ENCODE data around the gene RPRD2.
A peak's percentile ranks its signal among the peaks of the same experiment; 100 is the strongest.
"Not testable (repeated sequence)": the region's sequence is repeated elsewhere in the genome, so short reads cannot be mapped to it uniquely, and the experiment has no call there.

RPRD2 gene

DNA sequence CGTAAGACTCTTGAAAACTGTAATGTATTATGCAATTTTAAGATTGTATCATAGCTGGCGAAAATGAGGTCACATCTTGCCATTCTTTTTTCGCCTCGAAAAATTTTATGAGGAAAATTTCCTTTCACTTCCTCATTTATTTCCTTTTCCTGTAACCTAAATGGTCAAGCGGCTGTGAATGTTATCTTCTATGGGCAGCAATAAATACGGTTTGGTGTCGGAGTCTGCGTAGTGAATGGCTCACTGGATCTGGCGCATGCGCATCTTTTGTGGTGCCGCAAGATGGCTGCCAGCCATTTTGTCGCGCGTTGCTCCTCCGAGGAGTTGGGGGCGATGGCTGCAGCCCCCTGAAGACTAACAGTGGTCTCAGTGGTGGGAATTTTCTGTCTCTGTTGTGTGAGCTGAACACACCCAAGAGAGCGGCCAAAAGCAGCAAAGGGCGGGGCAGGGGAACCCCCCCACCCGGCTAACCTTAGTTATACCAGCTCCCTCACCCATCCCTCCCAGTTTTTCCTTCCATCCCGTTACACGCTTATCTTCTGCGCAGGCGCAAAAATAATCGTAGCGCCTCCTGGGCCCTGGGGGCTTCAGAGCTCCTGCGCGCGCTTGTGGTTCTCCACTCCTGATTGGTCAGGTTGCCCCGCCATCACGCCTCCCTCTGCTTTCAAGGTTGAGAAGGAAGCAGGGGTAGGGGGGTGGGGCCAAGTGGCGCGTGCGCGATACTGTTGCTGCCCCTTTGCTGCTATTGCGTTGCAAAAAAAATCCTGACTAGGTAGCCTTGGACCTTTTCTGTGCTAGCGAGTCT lies at the start of gene RPRD2:
RPRD2 (plus strand) TSS at position 722 of the 805 bp plus-strand sequence. CDS start 568 bp downstream, outside the sequence.
- peak; percentile 97 for DNase-seq

GRCh38 chr1:150314691-150315090 lies 49.3 kb upstream of the RPRD2 start:
- not testable (repeated sequence) for DNase-seq

DNA sequence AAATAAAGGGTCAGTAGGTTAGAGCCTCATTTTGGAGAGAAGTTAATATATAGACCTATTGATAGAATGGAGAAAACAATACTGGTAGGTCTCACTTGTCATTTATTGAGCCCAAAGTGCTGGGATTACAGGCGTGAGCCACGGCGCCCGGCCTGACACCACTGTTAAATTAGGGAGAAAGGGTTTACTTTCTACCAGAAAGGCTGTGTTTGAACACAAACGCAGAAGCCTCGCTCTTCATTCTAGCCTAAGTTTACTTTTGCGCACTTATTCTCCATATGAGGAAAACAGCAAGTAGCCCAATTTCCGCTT lies 43.3 kb upstream of the RPRD2 start:
- DNase-seq: no peak

DNA sequence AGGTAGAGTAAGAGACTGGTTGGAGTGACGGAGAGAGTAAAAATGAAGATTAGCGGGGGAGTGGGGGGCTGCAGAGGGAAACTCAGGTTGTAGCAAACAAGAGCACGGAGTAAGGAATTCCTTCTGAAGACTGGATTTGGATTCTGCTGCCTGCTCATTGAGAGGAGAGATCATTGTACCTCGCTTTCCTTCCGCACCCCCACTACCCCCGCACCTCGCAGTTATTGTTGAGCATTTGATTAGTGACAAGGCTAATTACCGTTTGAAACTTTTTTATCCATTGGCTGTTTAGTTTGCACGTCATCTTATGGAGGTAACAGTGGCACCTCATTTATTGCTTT lies 42.2 kb upstream of the RPRD2 start:
- DNase-seq: no peak

DNA sequence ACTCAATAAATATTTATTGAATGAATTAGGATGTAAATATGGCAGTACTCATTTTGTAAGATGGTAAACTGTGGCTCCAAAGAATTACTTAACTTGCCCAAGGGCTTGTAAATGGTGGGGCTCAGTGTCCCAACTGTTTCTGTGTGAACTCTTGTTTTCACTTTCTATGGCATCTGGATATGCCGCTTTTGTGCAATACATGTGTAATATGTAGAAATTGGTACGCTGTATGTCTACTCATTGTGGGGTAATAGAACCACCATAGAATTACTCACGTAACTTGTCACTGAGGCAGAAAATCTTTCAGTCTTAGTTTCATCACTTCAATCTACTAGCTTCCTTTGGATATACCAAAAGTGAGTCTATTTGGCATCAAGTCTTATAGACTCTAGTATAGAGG lies 41.6 kb upstream of the RPRD2 start:
- no peak for DNase-seq

GRCh38 chr1:150332651-150333290 lies 31.2 kb upstream of the RPRD2 start:
- DNase-seq: no peak

DNA sequence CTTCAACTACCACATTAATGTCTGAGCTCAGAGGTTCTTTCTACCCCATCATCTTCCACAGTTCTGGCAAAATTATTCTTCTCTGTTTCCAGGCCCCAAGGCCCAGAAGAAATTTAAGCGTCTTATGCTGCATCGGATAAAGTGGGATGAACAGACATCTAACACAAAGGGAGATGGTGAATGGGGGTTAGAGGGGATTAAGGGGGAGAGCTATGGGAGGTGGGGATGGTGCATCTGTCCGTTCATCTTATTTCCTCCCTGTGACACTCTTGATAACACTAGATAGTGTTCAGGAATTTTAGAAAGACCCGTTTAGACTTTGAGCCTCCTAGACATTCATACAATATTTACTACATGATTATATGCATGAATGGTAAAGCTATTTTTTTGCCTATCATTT lies 17.6 kb upstream of the RPRD2 start:
- DNase-seq: no peak

DNA sequence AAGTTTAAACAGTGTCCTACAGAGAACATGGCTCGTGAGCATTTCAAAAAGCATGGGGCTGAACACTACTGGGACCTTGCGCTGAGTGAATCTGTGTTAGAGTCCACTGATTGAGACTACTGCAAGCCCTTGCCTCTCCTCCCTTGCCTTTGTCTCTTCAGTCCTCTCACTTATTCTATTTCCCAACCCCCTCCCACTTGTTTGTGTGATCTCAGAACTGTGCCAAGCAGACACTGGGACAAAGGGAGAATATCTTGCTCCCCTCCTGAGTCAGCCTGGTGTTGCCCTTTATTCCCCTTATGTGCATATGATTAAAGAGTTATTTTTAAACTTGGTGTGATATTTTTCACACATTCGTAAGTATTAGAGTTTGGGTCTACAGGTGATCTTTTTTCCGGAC lies 11.1 kb upstream of the RPRD2 start:
- no peak for DNase-seq

GRCh38 chr1:150362721-150363425 lies 1.1 kb upstream of the RPRD2 start:
- DNase-seq: no peak

- DNase-seq: peak; percentile 75
Observed at GRCh38 chr1:150364231-150365003, 470 bp downstream of the RPRD2 start.

- DNase-seq: no peak
Observed at GRCh38 chr1:150365941-150366340, 2.0 kb downstream of the RPRD2 start.

DNA sequence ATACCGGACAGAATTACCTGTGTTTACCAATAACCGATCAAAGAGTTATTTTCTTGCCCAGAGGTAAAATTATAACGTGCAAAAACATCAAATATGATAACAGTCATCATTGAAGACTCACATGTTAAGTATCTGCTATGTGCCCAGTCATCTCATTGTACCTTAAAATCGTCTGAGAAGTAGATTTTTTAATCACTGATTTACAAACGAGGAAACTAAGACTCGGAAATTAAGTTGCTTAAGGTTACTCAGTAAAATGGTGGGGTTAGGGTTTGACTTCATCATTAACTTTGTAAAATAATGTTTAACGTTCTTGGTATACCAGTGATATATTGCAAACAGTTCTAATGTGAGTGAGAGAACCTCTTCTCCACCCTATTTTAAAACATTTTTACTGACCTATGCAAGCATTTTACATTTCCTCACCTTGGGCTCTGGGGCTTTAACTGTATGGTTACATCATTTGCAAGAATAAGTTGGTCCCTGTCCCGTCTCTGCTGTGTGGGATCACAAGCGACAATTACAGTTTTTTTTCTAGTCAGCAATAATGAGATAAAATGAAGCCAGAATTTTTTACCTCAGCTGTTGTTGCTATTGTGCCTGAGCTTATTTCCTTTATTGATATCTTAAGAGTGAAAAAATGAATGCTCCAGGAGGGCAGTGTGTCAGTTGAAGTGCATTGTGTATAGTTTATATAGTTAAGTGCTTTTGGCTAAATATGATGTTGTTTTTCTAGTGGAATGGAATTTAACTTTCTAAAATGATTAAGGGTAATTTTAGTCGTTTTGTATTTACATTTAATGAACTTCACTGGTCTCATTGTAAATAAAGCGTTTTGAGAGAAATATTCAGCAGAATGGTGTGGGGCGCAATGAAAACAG lies 2.7 kb downstream of the RPRD2 start:
- DNase-seq: no peak

GRCh38 chr1:150371110-150371509 lies 7.2 kb downstream of the RPRD2 start:
- no peak for DNase-seq

- no peak for DNase-seq
Observed at GRCh38 chr1:150372580-150372979, 8.6 kb downstream of the RPRD2 start.

DNA sequence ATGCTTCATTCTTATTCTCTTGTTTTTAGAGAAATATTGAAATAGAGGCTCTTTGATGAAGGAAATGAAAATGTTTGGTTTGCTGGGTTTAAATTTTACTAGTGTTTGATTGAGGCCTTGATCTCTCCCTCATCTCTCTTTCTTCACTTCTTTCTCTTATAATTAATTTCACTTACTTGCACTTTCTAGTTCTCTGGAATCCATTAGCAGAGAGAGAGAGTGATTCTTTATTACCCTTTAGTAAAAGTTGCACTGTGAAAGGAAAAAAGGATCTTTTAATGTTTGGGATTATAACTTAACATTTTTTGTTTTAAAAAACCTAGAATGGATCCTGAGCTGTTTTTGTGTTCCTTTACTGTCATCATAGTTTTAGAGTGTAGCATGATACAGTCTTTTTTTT lies 12.2 kb downstream of the RPRD2 start:
- DNase-seq: no peak

DNA sequence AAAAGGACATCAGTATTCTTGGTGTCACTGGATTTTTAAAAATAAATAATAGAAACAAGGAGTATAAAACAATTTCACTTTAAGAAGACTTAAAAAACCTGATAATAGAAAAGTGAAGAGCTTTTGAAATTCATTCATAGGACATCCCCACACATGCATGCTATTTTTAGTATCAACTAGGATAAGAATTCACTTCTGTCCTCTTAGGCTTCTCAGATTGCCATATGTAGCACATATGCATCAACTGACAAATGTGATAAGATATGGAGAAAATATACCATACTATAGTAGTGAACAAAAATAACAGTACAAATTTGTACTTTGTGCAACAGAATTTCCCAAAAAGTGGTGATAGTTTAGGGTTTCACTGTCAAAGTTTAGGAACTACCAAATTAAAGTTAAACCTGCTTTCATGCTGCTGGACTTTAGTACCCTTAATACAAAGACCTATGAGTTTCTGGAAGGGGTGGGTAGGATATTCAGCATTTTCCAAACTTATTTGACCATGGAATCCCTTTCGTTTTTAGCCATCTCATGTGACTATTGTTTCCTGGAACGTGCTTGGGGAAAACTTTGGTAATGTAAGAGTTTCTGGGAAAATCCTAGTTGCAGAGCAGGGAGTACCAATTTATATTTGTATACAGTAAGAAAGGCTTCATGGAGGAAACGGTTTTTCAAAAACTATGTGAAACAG lies 19.8 kb downstream of the RPRD2 start:
- no peak for DNase-seq

GRCh38 chr1:150385537-150386445 lies 21.8 kb downstream of the RPRD2 start:
- no peak for DNase-seq

- DNase-seq: no peak
Observed at GRCh38 chr1:150386592-150386991, 22.6 kb downstream of the RPRD2 start.

GRCh38 chr1:150387200-150387599 lies 23.3 kb downstream of the RPRD2 start:
- DNase-seq: no peak

DNA sequence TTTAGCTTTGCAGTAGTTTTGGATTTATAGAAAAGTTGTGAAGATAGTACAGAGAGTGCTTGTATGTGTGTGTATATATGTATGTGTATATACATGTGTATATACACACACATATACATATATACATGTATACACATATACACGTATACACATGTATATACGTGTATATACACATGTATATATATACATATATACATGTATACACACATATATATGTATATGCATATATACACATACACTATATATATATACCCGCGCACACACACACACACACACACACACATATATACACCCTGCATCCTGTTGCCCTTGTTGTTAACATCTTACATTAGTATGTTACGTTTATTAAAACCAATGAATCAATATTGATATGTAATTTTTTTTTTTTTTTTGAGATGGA lies 24.3 kb downstream of the RPRD2 start:
- DNase-seq: no peak

DNA sequence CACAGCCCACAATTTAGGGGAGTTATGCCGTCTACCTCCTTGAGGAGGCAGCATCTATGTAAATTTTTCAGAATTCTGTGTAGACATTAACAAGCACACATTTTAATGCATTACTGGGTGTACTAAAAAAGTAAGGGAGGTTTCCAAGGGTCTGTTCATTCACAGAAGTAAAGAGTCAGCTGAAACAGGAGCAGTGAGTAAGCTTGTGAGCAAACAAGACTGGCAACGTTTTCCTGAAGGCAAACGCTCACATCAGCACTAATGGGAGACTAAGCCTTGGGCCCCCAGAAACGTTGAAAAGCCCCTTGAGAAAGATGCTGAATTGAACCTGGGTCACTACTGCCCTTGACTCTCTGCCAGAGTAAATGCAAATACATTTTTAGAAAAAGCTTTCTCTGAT lies 25.7 kb downstream of the RPRD2 start:
- no peak for DNase-seq

Data from activated CD8-positive, alpha-beta memory T cell treated with anti-CD3 and anti-CD28 coated beads, Interleukin-2, amount 50 U/mL, for 4 hours (primary cell).